B cell (primary cell): ENCODE results near the gene HLA-DMA.

Experiments
- EZH2 ChIP-seq: IDR thresholded peaks from 2 replicates; pipeline ENCODE4 v1.6.1; 2012; ENCODE audit warnings: borderline replicate concordance, low read depth, mild to moderate bottlenecking, moderate library complexity, low read length; ENCODE audit not compliant: insufficient read depth, poor library complexity, severe bottlenecking
- TF ChIP-seq, protein P1 (sequence below): fragments of 200-600 bp; IDR thresholded peaks from one replicate; pipeline ENCODE4 v1.8.0; 2022; ENCODE audit warnings: antibody characterized with exemption, mild to moderate bottlenecking

DNA sequence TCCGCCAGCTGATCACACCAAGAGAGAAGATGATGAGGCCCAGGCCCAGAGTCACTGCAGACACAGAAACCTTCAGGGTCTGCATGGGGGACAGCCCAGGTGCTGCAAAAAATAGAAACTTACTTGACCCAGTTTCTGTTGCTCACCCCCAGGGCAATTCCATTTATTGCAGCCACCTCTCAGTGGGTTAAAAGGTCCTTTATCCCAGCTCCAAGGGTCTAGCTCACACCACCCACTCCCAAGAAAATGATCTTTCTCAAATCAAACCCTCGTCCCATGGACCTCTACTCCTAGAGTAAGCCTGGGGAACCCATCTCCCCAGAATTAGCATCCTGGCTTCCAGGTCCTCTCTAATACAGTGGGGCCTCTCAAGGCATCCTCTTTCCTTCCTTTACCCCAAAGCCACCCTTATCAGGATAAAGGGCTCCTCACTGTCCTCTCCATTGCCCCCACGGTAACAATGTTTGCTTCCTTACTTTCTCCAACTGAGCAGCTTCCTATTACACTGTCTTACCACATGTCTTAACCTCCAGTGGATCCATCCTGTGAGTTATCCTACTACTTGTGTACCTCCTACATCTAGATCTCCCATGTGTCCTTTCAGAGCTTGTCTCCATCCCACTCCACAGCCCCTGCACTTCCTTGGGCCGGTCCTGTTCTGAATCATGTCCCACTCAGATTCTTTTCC lies 17.2 kb downstream of the HLA-DMA start:
- TF ChIP-seq, protein P1, sequence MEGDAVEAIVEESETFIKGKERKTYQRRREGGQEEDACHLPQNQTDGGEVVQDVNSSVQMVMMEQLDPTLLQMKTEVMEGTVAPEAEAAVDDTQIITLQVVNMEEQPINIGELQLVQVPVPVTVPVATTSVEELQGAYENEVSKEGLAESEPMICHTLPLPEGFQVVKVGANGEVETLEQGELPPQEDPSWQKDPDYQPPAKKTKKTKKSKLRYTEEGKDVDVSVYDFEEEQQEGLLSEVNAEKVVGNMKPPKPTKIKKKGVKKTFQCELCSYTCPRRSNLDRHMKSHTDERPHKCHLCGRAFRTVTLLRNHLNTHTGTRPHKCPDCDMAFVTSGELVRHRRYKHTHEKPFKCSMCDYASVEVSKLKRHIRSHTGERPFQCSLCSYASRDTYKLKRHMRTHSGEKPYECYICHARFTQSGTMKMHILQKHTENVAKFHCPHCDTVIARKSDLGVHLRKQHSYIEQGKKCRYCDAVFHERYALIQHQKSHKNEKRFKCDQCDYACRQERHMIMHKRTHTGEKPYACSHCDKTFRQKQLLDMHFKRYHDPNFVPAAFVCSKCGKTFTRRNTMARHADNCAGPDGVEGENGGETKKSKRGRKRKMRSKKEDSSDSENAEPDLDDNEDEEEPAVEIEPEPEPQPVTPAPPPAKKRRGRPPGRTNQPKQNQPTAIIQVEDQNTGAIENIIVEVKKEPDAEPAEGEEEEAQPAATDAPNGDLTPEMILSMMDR = no peak
- TF ChIP-seq EZH2 = no peak
